GM19455 (cell line): ENCODE data around the gene RBFOX2.
"Not testable (repeated sequence)": the region's sequence is repeated elsewhere in the genome, so short reads cannot be mapped to it uniquely, and the experiment has no call there.

ENCODE experiments used
- ATAC-seq: cut with Tn5 transposase; IDR thresholded peaks from one replicate; pipeline ENCODE4 v1.9.1; 2021; ENCODE audit not compliant: unreplicated experiment

Gene RBFOX2

DNA sequence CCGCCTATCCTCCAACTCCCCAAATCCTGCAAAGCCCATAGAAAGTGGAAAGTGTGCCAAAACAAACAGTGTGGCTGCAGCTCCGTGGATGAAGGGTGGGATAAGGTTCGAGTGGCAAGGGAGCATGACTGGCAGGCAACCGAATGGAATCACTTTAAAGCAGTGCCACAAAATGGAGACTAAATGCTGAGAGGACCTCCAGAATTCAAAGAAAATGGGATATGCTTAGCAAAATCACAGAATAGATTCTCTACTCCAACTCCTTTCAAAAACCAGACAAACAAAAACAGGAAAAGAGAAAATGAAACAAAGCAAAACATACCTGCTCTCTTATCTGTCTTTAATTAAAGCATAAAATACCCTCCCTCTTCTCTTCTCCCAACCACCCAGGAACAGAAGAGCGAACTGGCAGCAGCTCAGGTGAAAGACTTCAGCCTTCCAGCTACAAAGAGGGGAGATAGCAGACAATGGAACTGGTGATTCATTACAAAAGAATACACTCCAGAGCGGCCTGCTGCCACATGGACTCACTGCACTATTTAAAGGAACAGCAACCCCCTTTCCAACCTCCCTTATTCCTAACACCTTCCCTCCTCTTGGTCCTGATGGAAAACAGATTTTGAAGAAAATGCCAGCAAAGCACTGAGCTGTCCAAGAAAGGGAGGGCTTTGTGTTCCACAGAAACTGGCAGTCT, 192.5 kb downstream of the RBFOX2 start:
- ATAC-seq: no peak

DNA sequence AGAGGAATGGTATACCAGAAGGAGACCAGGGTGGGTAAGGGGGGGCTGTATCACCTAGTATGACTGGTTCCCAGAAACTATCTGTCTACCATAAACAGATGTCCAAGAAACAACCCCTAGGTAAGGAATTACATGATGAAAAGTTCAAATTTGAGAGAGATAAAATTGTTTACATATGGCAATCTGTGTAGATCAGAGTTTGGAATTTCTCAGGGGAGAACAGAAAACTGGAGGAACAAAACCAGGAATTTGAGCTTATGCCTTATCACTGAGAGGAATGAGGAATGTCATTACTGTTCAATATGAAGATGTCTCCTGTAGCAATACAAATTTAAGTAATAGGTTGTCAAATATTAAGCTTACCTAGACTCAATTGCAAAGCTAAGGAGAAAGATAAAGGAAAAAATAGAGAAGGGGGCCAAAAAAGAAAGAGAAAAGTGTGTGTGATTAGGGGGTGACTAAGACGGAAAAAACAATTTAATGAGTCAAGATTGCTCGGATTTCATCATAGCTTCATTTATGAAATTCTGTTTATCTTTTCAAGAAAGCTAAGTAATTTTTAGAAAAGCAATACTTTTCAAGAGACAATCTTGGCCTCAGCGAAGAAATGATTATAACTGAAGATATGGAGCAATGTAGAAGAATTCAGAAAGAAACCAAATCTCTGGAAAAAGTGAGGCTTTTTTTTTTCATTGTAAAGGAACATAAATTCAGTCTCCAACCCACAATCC, 193.2 kb downstream of the RBFOX2 start:
- no peak for ATAC-seq

DNA sequence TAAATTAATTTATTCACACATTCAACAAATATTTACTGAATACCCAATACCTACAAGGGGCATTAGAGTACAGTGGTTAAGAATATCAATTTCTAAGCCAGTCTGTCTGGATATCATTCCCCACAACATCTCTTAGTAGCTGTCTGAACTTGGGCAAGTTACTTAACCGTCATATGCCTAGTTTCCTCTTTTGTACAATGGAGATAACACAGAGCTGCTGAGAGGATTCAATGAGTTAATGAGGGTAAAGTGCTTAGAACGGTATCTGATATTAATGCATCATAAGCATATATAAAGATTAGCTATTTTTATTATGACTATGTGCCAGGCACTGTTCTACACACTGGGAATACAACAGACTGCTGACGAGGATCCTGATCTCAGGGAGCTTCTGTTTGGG, 194.6 kb downstream of the RBFOX2 start:
- ATAC-seq: no peak

DNA sequence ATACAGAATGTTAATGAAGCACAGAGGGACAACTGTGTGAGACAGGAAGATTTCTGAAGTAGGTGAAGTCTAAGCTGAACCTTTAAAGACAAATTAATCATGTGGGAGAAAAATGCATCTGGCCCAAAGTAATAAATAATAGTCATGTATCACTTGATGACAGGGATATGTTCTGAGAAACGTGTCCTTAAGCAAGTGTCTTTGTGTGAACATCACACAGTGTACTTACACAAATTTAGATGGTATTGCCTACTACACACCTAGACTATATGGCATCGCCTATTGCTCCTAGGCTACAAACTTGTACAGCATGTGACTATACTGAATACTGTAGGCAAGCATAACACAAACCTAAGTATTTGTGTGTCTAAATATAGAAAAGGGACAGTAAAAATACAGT, 198.3 kb downstream of the RBFOX2 start:
- no peak for ATAC-seq

DNA sequence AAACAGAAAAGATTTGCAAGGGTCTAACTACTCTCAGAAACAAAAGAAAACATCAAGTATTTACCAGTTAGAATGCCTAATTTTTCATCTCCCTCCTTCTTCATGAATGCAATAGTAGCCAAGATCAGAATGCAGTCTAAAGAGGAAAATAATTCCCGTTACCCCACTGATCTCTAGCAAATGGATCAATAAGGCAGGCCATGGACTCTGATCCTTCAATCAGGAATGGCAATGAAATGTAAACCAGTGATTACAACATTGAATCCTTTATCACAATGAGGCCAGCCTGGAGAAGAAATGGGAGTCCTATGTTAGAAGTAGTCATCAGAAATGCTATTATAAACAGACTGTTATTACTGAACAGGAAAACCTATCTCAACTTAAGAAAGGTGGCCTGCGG, 204.4 kb downstream of the RBFOX2 start:
- no peak for ATAC-seq

DNA sequence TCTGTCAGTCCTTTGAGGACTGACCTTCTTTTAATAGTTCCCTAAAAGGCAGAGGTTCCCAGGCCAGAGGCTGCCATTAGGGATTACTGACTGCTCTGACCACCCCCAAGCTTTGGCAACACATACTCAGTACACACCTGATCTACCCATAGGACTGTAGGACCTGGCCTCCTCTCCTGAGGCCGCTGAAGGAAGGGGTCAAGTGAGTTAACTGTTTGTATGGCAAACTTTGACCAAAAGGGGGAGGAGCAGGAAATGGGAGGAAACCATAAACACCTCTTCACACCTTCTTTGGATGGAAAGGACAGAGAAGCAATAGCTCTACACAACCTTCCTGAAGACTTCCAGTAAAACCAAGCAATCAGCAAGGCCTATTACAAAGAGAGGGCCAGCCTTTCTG, 207.0 kb downstream of the RBFOX2 start:
- no peak for ATAC-seq

DNA sequence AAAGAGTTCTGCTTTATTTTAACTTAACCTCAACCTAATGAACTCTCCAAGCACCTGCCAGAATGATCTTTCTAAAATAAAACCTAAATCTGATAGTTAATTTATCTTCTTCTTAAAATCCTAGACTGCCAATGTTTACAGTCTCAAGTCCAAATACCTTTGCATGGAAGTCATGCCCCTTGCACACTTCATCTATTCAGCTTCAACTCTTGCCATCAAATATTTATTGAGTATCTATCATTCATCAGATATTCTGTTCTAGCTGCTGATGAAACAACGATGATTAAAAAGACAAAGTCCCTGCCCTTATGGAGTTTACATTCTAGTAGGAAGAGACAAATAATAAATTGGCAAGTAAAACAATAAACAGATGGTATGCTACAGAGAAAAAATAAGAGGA, 209.2 kb downstream of the RBFOX2 start:
- ATAC-seq: no peak

DNA sequence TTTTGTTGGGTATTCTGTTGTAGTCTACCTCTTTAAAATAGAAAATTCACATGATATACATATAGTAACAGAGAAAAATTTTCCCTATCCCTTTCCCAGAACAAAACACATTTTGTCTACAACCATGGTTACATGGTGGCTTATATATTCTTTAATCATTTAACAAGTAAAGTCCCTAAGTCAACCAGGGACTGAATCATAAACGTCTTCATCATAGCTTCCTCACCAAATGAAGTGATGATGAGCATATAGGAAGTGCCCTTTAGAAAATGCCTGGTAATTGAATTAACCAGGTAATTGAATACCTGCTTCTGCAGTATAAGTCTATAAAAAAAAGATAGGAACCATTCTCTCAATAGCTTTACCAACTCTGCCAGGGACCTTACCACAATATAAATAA, 209.7 kb downstream of the RBFOX2 start:
- ATAC-seq: no peak

DNA sequence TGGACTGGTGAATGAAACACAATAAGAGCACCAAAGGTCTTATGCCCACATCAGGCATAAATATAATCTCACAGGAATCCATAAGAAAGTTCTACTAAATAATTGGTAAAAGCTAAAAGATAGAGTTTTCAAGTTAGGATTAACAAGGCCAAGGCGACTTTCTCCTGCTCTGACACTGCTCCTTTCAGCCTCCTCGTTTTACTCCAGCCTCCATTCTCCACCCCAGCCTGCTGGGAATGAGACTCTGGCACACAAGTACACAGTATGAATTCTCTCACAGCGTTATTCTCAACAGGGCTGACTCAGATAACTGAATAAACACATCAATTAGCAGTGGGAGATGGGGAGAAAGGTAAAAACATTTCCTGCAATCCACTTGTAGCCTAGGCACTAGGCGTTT, 216.0 kb downstream of the RBFOX2 start:
- ATAC-seq: no peak

DNA sequence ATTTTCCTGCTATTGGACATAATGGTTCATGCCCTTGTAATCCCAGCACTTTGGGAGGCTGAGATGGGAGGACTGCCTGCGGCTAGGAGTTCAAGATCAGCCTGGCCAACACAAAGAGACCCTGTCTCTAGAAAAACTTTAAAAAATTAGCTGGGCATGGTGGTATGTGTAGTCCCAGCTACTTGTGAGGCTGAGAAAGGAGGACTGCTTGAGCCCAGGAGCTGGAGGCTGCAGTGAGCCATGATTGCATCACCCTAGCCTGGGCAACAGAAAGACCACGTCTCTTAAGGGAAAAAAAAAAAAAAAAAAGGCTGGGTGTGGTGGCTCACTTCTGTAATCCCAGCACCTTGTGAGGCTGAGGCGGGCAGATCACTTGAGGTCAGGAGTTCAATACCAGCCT, 217.0 kb downstream of the RBFOX2 start:
- no peak for ATAC-seq

DNA sequence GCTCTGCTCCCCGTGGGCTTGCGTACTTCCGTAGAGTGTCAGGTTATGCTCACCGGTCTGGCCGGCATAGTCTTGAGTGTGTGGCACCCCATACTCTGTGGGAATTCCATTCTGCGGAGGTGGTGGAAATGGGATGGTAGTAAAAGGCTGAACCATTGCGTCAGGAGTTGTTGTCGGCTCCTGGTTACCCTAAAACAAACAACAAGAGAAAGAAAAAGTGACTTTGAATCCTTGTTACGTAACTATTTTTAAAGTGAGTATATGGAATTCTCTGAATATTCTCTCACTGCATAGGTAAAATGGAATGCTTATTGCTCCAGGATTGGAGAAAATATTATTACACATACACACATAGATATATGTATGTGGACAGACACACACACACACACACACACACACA, 218.8 kb downstream of the RBFOX2 start:
- ATAC-seq: no peak

DNA sequence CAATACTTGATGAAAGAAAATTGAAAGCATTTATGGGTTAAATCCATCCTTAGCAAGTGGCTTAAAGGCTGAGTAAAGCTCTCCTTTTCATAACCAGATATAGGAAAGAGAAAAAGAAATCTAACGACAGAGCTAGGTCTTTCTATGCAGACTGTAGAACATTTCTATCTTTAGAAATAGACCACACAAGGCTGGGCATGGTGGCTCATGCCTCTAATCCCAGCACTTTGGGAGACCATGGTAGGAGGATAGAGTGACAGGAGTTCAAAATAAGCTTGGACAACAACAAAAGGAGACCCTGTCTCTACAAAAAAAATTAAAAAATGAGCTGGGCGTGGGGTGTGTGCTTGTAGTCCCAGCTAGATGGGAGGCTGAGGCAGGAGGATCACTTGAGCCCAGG, 220.2 kb downstream of the RBFOX2 start:
- no peak for ATAC-seq

DNA sequence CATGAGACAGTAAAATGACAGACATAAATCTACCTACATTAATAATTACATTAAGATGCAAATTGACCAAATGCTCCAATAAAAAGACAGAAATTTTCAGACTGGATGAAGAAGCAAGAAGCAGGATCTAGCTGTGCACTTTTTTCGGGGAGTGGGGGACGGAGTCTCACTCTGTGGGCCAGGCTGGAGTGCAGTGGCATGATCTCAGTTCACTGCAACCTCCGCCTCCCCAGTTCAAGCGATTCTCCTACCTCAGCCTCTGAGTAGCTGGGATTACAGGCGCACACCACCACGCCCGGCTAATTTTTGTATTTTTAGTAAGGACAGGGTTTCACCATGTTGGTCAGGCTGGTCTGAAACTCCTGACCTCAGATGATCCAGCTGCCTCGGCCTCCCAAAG, 222.0 kb downstream of the RBFOX2 start:
- not testable (repeated sequence) for ATAC-seq

DNA sequence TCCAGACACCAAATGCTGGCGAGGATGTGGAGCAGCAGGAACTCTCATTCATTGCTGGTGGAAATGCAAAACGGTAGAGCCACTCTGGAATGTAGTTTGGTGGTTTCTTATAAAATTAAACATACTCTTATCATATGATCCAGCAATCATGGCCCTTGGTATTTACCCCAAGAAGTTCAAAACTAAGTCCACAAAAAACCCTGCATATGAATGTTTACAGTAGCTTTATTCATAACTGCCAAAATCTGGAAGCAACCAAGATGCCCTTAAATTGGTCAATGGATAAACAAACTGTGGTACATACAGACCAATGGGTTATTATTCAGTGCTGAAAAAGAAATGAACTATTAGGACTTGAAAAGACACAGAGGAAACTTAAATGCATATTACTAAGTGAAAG, 223.2 kb downstream of the RBFOX2 start:
- ATAC-seq: no peak

DNA sequence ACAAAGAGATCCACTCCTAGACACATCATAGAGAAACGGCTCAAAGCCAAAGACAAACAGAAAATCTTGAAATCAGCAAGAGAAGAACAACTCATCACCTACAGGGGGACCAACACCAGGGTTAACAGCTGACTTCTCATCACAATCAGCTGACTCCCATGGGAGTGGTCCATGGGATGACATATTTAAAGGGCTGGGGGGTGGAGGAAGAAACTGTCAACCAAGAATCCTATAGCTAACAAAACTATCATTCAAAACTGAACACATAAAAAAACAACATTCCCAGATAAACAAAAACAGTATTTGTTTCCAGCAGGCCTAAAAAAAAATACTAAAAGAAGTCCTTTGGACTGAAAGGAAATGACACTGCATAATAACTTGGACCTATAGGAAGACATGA, 224.2 kb downstream of the RBFOX2 start:
- no peak for ATAC-seq

DNA sequence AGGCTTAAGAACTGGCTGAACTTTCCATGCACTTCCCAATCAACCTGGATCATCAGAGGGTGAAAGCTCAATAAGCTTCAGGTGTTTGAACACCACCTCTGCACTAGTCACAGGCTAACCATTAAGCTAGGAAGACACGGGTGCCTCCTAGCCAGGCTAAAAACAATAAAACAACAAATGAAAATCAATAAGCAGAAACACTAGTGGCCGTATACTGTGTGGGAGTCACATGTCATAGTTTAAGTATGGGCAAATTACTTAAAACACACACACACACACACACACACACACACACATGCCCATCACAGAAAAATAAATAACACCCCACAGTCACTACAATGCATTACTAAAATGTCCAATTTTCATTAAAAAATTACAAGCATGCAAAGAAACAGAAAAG, 225.7 kb downstream of the RBFOX2 start:
- ATAC-seq: no peak

DNA sequence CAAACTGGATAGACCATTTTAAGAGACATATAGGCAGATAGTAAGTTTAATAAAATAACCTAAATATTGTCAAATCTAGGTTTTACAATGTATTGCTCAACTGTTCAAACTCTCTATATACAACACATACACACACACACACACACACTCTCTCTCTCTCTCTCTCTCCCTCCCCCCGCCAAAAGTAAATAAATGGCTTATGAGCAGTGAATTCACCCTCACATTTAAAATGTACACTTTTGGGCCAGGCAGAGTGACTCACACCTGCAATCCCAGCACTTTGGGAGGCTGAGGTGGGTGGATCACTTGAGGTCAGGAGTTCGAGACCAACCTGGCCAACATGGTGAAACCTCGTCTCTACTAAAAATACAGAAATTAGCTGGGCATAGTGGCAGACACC, 227.3 kb downstream of the RBFOX2 start:
- ATAC-seq: not testable (repeated sequence)

DNA sequence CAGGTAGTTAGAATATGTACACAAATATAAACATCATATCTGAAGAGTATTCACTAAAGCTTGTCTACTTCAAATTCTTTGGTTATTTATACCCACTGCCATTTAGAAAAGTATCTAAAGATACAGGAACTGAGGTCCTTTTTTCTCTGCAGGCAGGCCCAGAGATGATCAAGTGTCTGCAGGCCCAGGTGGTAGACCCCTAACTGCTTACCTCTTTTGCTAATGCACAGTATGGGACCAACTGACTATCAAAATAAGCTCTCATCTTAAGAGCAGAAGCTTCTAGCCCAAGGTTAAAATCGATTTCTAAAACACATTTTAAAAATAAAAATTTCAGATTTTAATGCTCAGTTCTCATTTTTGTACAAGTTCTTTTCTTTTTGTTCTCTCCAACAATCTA, 229.5 kb downstream of the RBFOX2 start:
- no peak for ATAC-seq

DNA sequence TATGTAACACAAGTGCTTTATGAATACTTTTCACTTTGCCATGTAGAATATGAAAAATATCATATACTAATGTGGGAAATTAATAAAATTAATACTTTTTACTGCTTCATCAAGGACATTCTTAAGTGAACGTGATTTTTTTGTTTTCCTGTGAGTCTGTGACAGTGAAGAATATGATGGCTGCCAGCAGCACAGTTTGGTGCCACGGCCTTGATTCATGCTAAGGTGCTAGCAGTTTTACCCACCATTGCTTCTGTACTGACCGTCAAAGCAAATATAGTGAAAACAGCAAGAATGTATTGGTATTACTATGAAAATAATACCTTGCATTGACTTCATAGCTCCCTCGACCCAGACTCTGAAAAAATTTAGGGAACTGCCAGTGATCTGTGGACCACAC, 231.2 kb downstream of the RBFOX2 start:
- ATAC-seq: no peak

DNA sequence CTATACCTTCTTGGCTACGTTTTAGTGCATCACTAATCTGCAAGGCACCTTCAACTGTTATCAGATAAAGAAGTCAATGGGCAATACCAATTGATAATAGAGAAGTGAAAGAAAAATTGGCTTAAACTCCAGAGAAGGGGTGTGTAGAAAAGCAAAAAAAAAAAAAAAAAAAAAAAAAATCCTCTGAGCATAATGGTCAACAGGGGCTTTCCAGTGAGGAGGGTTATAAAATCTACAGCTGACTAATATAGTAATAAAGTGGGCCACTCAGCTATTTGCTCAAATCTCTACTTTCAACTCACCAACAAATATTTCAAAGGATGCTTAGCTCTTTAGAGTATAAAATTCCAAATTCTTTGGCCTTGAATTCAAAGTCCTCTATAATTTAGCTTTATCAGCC, 233.1 kb downstream of the RBFOX2 start:
- no peak for ATAC-seq

DNA sequence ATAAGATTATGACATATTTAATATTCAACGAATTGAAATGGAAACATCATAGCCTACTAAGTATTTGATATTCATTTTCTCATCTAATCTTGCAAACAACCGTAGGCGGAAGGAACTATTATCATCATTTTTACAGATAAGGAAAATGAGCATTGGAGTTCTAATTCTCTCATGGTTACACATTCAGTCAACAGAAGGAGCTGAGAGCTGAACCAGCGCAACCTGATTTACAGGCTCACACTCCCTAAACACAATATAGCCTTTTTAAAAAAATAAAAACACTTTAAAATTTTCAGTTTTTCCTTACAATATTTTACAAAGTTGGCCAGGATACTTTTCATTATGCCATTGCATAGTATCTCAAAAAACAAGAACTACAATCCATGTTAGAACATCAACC, 236.1 kb downstream of the RBFOX2 start:
- no peak for ATAC-seq

DNA sequence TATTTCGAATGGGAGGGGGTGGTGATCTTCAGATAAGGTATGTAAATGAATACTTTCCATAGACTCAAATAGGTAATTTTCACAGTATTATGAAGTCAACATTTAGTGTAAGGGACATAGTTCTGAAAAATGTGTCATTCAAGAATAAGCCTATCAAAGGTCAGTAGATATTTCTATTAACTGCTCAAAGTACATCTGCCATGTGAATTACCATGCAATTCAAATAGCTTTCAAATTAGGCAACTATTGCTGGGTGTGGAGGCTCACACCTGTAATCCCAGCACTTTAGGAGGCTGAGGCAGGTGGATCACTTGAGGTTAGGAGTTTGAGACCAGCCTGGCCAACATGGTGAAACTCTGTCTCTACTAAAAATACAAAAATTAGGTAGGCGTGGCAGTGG, 236.8 kb downstream of the RBFOX2 start:
- not testable (repeated sequence) for ATAC-seq
